ENCODE measurements around the gene DUOXA2.
"Not testable (repeated sequence)": the region's sequence is repeated elsewhere in the genome, so short reads cannot be mapped to it uniquely, and the experiment has no call there.

Gene DUOXA2

GRCh38 chr15:45097466-45097865 lies 16.7 kb upstream of the DUOXA2 start:
- no peak for FAIRE-seq

GRCh38 chr15:45099549-45100165 lies 14.5 kb upstream of the DUOXA2 start:
- no peak for FAIRE-seq

DNA sequence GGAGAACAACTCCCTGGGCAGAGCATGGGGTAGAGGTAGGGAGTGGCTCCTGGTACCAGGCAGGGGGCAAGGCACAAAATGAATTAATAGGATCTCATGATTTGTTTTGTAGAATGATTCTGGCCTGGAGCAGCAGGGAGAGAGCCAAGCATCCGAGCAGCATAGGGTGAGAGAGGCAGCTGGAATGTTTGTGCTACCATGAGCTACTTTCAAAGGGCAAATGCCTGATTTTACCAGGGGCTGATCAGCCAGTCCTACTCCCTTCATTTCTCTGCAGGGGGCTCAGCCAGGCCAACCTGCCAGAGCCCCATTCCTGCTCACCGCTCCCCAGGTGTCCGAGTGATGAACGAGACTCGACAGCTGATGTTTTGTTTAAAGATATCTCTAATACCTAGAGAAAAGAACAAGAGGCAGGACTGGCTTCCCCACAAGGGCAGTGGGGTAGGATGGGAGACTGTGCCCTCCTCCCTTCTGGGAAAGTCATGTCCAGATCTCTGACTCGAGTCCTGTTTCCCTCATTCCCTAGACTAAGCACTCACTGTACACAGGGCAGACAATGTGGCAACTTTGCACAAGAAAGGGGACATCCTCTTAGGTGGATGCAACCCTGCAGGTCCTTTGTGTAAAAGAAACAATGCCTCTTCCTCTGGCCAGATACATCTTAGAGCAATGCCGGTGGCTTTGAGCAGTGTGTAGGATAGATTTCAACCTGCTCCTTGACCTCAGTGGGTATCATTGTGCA lies 13.1 kb upstream of the DUOXA2 start:
- no peak for FAIRE-seq

DNA sequence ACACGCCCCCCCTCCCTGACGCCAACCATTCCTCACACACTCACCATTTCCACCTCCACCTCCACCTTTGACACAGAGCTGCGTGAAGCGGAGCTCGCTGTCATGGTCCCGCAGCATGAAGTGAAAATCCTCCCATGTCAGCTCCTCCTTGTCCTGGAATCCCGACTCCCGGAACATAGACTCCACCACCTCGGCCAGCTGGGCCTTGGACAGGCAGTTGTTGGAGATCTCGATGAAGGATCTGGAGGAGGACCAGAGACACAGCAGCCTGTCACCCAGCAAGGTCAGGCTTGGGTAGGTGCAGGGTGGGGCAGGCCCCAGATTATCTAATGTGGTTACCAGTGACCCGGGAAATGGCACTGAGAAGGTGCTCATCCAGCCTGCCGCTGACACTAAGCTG lies 12.4 kb upstream of the DUOXA2 start:
- FAIRE-seq: no peak

- no peak for FAIRE-seq
Observed at GRCh38 chr15:45102226-45102625, 11.9 kb upstream of the DUOXA2 start.

GRCh38 chr15:45104170-45104569 lies 10.0 kb upstream of the DUOXA2 start:
- not testable (repeated sequence) for FAIRE-seq

DNA sequence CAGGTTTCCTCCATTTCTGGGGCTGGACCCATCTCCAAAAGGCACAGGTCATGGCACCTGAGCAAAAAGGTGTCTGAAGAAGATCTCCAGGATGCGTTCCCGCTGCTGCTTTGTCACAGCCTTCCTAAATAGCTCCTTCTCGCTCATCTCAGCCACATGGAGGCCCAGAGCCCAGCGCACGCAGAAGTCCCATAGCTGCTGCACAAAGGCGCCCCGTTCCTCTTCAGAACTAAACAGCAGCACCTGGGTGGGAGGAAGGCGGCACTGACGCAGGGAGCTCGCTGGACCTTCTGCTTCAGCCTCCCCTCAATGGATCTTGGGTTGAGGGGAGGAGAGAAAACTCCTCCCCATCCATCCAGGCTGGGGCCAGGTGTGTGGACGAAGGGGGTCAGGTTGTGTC lies 8.5 kb upstream of the DUOXA2 start:
- no peak for FAIRE-seq

DNA sequence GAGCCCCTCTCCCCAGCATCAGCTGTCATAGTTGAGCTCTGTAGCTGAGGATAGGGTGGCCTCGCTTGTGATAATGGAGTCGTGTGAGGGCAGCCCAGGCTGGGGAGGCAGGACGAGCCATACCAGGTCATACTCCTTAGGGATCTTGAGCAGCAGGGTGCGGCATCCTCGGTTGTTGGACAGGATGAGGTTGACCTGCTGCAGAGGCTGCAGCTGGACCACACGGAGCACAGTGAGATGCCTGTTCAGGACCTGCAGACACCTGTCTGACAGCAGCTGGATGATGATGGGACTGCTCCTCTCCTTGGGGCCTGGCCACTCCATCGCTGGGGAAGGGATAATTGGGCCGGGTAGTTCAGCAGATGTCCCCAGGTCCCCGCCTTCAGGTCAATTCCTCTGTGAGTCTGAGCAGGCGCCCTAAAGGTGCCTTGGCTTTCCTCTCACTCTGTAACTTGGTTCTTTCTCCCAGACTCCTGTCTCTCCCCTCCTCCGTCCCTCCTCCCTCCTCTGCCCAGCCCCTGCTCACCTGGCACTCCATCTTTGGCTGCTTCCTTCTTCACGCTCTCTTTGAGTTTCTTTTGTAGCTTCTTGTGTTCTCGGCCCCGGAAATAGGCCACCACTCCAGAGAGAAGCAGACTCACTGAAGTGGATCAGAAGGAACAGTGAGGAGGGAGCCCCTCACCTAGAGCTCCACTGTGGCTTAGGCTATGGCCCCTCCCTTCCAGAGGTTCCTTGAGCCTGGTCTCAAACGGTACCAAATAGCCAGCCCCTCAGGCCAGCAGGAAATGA lies 7.9 kb upstream of the DUOXA2 start:
- no peak for FAIRE-seq

DNA sequence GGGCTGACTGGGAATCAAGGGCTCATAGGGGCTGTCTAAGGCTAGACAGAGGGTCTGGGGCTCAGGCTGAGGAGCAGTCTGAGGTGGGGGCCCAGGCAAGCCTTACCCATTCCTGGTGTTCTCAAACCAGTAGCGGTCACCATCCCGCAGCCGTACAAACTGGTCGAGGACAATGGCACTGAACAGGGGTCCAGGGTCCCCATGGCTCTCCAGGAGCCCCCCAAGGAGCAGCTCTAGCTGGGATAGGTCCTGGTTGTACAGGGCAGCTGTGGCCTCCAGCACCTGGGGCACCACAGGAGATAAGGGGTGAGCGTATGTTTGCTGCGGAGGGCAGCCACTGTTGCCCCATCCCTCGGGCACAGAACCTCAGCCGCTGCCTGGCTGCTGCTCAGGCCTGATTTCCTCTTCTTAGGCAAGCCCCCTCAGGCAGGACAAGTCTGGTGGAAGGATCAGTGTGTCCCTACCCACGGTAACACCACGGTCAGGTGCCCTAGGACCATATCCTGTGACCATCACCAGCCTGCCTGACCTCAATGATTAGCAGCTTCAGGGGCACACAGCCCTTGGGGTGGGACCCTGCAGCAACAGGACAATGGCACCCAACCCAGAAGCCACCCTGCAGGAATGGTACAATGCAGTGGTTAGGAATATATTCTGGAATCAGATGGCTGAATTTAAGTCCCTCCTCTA lies 6.0 kb upstream of the DUOXA2 start:
- FAIRE-seq: no peak

DNA sequence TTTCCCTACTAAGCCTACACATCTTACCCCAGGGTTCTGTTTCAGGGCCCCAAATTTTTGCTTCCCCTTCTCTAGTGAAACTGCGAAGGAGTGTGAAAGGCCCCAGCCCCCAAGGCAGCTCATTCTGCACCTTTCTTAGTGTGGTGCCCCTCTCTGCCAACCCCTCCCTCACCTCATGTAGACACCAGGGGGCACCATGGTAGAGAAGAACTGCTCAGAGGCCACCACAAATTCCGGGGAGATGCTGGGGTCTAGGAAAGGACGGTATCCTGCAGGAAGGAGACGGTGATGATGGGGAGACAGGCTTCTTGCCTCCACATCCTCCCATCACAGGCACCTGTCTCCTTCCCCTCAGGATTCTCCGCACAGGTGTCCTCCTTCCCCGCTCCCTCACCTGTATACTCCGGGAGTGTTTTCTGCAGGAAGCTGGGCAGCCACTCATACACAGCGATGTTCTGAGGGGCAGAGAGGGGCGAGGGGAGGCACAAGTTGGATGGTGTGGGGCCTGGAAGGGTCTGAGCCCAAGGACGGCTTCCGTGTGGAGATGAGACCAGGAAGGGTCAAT lies 3.8 kb upstream of the DUOXA2 start:
- FAIRE-seq: no peak

DNA sequence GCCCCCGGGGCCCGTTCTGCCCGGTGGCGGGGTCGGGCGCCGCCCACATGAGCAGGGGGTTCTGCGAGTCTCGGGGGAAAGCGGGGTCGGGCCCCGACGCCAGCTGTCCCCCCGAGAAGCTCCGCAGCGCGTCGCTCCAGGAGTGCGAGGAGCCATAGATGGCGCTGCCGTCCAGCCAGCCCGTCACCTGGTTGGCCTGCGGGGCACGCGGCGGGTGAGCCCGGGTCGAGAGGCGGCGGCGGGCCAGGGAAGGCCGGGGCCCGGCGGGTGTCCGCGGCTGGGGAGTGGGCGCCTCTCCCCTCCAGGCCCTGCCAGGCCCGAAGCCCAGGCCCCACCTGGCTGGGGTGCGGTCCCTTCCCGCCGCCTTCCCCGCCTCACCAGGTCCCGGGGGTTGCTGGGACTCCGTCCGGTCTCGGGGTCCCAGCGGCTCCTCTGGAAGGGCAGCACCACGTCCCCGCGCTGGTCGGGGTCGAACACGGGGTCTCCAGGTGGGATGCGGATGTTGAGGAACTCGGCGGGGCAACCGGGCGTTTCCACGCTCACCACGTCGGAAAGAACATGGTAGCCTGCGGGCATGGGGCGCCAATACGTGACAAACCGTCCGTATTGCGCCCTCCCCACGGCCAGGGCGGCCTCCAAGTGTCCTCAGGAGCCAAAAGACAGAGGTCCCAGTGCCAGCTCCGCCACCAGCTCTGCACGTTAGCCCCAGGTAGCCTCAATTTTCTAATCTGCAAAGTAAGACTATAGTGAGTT lies 2.6 kb upstream of the DUOXA2 start:
- no peak for FAIRE-seq

DNA sequence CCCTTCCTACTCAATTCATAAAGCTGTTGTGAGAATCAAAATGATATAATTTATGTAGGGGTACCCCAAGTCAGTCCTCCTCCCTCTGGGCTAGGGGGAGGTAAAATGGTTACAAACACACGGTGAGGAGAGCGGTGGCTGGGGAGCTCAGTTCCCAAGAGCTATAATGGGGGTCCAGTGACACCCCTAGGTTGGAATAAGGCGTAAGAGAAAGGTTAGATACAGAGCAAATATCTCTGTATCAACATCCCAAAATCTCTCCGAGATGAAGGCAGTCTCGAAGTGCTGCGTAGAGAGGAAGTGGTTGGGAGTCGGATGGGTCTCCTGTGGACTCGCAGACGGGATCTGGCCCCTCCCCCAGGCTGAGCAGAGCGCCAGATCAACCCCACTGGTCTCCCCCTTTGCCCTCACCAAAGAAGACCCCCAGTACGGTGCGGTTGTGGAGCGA lies 2.0 kb upstream of the DUOXA2 start:
- no peak for FAIRE-seq

GRCh38 chr15:45112591-45113379 lies 1.3 kb upstream of the DUOXA2 start:
- no peak for FAIRE-seq

DNA sequence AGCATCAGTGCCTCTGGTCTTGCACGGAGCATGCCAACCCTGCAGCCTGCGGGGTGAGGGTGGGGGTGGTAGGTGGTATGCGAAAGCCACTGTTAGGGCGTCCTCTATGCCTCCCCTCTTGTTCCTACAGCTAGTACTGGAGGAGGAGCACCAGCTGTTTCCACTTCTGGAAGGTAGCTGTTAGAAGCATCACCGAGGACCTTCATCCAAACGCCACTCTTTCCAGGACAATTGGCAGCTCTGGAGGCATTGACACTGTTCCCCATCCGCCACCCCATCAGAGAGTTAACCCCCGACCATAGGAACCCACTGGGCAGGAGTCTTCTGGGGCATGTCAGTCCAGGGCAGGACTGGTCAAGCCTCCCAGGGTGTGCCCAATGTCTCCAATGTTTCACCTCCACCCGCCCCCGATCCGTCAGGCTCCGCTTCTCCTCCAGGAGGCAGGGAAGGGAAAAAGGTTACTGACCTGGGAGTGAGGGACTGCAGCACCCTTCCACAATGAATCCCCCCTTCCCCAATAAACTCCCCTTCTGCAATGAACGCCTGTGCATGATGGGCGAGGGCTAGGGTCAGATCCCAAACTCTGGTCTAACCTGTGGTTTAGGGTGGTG lies 641 bp upstream of the DUOXA2 start:
- FAIRE-seq: no peak

DNA sequence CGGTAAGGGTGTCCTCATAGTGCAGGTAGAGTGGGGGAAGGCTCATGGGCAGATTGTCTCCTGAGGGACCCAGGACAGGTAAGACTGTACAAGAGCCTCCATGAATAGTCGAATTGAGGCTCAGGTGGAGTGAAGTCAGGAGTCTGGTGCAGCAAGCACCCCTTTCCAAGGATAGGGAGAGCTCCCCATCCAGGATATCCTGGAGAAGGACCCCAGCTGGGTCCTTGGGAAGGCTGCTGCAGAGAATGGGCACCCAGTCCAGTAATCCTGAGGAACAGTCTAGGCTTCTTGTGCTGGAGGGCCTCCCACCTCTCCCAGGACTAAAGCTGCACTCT lies 592 bp downstream of the DUOXA2 start:
- FAIRE-seq: no peak

- no peak for FAIRE-seq
Observed at GRCh38 chr15:45115312-45115820, 1.2 kb downstream of the DUOXA2 start.

- no peak for FAIRE-seq
Observed at GRCh38 chr15:45116006-45116481, 1.9 kb downstream of the DUOXA2 start.

GRCh38 chr15:45116482-45117307 lies 2.6 kb downstream of the DUOXA2 start:
- FAIRE-seq: no peak

DNA sequence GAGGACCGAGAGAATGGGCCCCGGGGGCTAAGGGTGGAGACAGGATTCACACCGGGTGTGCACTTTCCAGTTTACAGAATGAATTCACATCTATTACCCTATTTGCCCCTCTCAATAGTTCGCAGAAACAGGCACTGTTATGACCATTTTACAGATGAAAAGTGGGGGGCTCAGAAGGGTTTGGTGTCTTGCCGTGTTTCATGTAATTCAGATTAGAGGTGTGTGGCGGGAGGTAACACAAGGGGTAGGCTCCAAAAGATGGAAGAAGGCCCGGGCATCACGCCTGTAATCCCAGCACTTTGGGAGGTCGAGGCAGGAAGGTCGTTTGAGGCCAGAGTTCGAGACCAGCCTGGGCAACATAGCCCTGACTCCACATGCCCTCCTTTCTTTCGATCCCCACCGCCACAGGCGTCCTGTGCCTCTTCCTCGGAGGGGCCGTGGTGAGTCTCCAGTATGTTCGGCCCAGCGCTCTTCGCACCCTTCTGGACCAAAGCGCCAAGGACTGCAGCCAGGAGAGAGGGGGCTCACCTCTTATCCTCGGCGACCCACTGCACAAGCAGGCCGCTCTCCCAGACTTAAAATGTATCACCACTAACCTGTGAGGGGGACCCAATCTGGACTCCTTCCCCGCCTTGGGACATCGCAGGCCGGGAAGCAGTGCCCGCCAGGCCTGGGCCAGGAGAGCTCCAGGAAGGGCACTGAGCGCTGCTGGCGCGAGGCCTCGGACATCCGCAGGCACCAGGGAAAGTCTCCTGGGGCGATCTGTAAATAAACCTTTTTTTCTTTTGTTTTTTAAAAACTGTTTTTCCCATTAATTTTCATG lies 3.4 kb downstream of the DUOXA2 start:
- FAIRE-seq: no peak
